ENCODE results near the gene EFTUD2.

The EFTUD2 gene

GRCh38 chr17:44829523-44830358 is 69.5 kb downstream of the EFTUD2 start, which contains the start of gene GJC1 (continued):
- 0 out of 2 replicates have a peak, but pooled peaks have one; percentile 8 for TF ChIP-seq IKZF3 (tag by site-specific recombination; IDR thresholded peaks at IDR 0.05)
- TF ChIP-seq KLF8 (tag by site-specific recombination; IDR thresholded peaks at IDR 0.05): peak; percentile 68; the same call in 1 of the 2 replicates
- no peak for TF ChIP-seq HOXA7 (CRISPR knock-in tag; IDR thresholded peaks at IDR 0.05; ENCODE audit: borderline replicate concordance)
- TF ChIP-seq YY2 (tag by site-specific recombination; IDR thresholded peaks at IDR 0.05): no peak
- TF ChIP-seq ZNF654 (tag by site-specific recombination; IDR thresholded peaks at IDR 0.05; ENCODE audit: low read depth): no peak
- peak; percentile 54 for TF ChIP-seq ZBTB26 (tag by site-specific recombination; optimal IDR thresholded peaks at IDR 0.05)
- no peak for TF ChIP-seq ZNF175 (tag by site-specific recombination; IDR thresholded peaks at IDR 0.05)
- no peak for TF ChIP-seq ELK4 (IDR thresholded peaks at IDR 0.05; ENCODE audit: borderline replicate concordance, low read depth, low read length)
- TF ChIP-seq ZBTB8A (tag by site-specific recombination; IDR thresholded peaks at IDR 0.05): peak; percentile 89
- no peak for TF ChIP-seq ZNF354C (tag by site-specific recombination; IDR thresholded peaks at IDR 0.05; ENCODE audit: borderline replicate concordance, low read depth)
- no peak for TF ChIP-seq ZNF132 (tag by site-specific recombination; IDR thresholded peaks at IDR 0.05; ENCODE audit: borderline replicate concordance)
- no peak for TF ChIP-seq ZNF548 (tag by site-specific recombination; IDR thresholded peaks at IDR 0.05)
- TF ChIP-seq ZNF530 (tag by site-specific recombination; IDR thresholded peaks at IDR 0.05; ENCODE audit: low read depth): no peak
- TF ChIP-seq ZNF792 (tag by site-specific recombination; IDR thresholded peaks at IDR 0.05): no peak
- TF ChIP-seq ZNF133 (tag by site-specific recombination; IDR thresholded peaks at IDR 0.05): no peak
- TF ChIP-seq ZNF48 (tag by site-specific recombination; IDR thresholded peaks at IDR 0.05): no peak
- no peak for TF ChIP-seq ZFP41 (tag by site-specific recombination; IDR thresholded peaks at IDR 0.05; ENCODE audit: borderline replicate concordance)
- peak; percentile 57 for TF ChIP-seq SP3 (tag by site-specific recombination; IDR thresholded peaks at IDR 0.05)
- TF ChIP-seq ZNF404 (tag by site-specific recombination; IDR thresholded peaks at IDR 0.05): no peak
- TF ChIP-seq ZNF391 (tag by site-specific recombination; IDR thresholded peaks at IDR 0.05; ENCODE audit: borderline replicate concordance, low read depth): no peak
- TF ChIP-seq PRDM10 (tag by site-specific recombination; IDR thresholded peaks at IDR 0.05): no peak

Measured in HEK293 (cell line).